ENCODE measurements around the gene KCTD4. TPM values are rescaled to one million over a fixed set of nuclear protein-coding genes. Genes with fewer than 3 reads are reported as not detected.

Gene KCTD4
- polyA plus RNA-seq, 1 donor from 2014 or later, result 1.2 TPM

DNA sequence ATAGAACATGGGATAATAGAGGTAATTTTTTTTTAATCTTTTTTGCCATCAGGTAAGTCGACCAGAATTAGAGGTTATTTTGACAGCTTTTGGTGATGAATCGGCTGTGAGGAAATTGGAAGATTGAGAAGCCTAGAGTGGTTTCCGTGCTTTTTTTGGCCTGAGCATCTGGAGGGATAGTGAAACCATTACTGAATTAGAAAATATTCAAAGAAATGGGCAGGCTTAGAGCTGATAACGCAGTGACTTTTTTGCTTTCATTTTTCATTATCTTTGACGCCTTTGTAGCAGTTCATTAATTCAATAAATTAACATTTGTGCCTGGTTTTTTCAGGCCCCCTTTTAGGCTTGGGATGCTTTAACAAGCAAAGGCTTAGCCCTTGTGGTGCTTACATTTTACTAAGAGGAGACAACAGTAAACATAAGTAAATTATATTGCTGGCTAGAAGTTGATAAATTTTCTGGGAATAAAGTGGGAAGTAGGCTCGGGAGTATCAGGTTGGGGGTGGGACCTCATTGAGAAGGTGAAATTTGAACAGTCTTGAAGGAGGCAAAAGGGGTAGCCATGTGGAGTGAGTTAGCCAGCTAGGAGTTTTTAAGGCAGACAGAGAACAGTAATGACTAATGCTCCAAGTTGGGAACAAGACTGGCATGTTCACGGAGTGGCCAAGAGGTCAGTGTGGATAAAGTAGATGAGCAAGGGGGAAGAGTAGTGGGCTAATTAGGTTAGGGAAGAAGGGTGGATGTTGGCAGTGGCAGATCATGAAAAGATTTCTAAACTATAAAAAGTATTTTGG lies 44.1 kb downstream of the KCTD4 start (continued):
- TF ChIP-seq, protein P1, sequence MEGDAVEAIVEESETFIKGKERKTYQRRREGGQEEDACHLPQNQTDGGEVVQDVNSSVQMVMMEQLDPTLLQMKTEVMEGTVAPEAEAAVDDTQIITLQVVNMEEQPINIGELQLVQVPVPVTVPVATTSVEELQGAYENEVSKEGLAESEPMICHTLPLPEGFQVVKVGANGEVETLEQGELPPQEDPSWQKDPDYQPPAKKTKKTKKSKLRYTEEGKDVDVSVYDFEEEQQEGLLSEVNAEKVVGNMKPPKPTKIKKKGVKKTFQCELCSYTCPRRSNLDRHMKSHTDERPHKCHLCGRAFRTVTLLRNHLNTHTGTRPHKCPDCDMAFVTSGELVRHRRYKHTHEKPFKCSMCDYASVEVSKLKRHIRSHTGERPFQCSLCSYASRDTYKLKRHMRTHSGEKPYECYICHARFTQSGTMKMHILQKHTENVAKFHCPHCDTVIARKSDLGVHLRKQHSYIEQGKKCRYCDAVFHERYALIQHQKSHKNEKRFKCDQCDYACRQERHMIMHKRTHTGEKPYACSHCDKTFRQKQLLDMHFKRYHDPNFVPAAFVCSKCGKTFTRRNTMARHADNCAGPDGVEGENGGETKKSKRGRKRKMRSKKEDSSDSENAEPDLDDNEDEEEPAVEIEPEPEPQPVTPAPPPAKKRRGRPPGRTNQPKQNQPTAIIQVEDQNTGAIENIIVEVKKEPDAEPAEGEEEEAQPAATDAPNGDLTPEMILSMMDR (IDR thresholded peaks at IDR 0.05; ENCODE audit: poor library complexity, severe bottlenecking), result no peak
- TF ChIP-seq SMC3 (conservative IDR thresholded peaks at IDR 0.05; ENCODE audit: poor library complexity), result no peak

DNA sequence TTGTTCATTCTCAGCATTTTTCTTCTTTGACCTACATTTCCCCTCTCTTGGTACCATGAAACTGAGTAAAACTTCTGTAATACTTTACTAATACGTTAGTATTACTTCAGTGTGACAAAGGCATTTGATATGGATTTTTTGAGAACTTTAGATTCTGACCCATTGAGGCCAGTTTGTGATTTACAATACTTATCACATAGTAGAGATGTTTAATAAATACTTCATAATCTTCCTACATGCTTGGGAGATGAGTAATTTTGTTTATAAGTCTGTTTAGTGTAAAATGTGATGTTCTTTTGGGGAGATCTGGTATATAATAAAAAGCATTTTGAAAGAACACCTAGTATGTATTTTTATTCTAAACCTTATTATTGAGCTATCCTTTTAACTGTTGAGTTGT lies 50.9 kb downstream of the KCTD4 start:
- Histone ChIP-seq H2AFZ (ENCODE audit: low read depth, low read length) (no peak overlapping the region), H3K4me2 (ENCODE audit: low read length) (no peak overlapping the region), H3K9ac (ENCODE audit: low read length) (no peak overlapping the region), H3K27me3 (ENCODE audit: insufficient read depth, low read depth, low read length) (no peaks in the 10 kb centered on the region), H3K9me3 (ENCODE audit: low read length) (no peaks in the 10 kb centered on the region), H3K4me3 (ENCODE audit: low read length) (no peak overlapping the region), H3K27ac (ENCODE audit: low read length) (no peak overlapping the region), H4K20me1 (ENCODE audit: insufficient read depth) (no peaks in the 10 kb centered on the region), H3K79me2 (replicated peaks; ENCODE audit: insufficient read depth, low read length) (peaks cover 2% of the 10 kb centered on the region), H3K36me3 (ENCODE audit: insufficient read depth, low read length) (no peaks in the 10 kb centered on the region), H3F3A (ENCODE audit: insufficient read depth, low read length, poor library complexity, severe bottlenecking) (no peaks in the 10 kb centered on the region), H3K9me2 (ENCODE audit: insufficient read depth, low read length) (no peaks in the 10 kb centered on the region)
- TF ChIP-seq SMC3 (conservative IDR thresholded peaks at IDR 0.05; ENCODE audit: poor library complexity), result no peak
- no peak for TF ChIP-seq RAD21 (conservative IDR thresholded peaks at IDR 0.05)
- TF ChIP-seq EP300 (conservative IDR thresholded peaks at IDR 0.05; ENCODE audit: poor library complexity, severe bottlenecking), result no peak
- TF ChIP-seq TAF1 (IDR thresholded peaks at IDR 0.05; ENCODE audit: low read depth), result no peak
- TF ChIP-seq EZH2 (IDR thresholded peaks at IDR 0.05; ENCODE audit: borderline replicate concordance, insufficient read depth, low read length, poor library complexity, severe bottlenecking), result no peak
- TF ChIP-seq, protein P1 (IDR thresholded peaks at IDR 0.05; ENCODE audit: poor library complexity, severe bottlenecking), result no peak
- no peak for TF ChIP-seq MXI1 (conservative IDR thresholded peaks at IDR 0.05; ENCODE audit: poor library complexity, severe bottlenecking)
- TF ChIP-seq POLR2AphosphoS5 (IDR thresholded peaks at IDR 0.05), result no peak
- TF ChIP-seq, protein P2, sequence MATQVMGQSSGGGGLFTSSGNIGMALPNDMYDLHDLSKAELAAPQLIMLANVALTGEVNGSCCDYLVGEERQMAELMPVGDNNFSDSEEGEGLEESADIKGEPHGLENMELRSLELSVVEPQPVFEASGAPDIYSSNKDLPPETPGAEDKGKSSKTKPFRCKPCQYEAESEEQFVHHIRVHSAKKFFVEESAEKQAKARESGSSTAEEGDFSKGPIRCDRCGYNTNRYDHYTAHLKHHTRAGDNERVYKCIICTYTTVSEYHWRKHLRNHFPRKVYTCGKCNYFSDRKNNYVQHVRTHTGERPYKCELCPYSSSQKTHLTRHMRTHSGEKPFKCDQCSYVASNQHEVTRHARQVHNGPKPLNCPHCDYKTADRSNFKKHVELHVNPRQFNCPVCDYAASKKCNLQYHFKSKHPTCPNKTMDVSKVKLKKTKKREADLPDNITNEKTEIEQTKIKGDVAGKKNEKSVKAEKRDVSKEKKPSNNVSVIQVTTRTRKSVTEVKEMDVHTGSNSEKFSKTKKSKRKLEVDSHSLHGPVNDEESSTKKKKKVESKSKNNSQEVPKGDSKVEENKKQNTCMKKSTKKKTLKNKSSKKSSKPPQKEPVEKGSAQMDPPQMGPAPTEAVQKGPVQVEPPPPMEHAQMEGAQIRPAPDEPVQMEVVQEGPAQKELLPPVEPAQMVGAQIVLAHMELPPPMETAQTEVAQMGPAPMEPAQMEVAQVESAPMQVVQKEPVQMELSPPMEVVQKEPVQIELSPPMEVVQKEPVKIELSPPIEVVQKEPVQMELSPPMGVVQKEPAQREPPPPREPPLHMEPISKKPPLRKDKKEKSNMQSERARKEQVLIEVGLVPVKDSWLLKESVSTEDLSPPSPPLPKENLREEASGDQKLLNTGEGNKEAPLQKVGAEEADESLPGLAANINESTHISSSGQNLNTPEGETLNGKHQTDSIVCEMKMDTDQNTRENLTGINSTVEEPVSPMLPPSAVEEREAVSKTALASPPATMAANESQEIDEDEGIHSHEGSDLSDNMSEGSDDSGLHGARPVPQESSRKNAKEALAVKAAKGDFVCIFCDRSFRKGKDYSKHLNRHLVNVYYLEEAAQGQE (IDR thresholded peaks at IDR 0.05; ENCODE audit: borderline replicate concordance), result no peak
